GM12872 (cell line): Measurements from ENCODE around the gene MACF1.

Experiments
- TF ChIP-seq, protein P1 (sequence below): IDR thresholded peaks from 3 replicates; pipeline ENCODE4 v1.5.1; 2011; ENCODE audit warnings: low read depth, mild to moderate bottlenecking, low read length, moderate library complexity; ENCODE audit not compliant: insufficient read depth

Gene MACF1

DNA sequence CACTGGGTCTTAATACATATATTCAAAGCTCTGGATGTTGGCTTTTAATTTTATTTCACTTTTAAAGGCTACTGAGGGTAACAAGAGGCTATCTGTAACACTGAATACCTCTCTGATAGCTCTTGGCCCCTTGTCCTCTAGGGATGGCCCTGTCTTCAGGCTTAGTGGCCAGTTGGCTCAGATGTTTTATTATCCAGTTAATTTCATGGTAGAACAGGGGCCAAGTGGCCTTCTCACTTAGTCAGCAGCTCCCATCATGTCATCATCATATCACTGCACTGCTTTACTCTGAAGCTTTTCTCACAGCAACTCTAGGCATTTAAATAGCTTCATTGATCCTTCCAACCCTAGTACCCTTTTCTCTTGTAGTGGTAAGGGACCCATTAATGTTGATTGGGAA lies 40.2 kb upstream of the MACF1 start:
- TF ChIP-seq, protein P1, sequence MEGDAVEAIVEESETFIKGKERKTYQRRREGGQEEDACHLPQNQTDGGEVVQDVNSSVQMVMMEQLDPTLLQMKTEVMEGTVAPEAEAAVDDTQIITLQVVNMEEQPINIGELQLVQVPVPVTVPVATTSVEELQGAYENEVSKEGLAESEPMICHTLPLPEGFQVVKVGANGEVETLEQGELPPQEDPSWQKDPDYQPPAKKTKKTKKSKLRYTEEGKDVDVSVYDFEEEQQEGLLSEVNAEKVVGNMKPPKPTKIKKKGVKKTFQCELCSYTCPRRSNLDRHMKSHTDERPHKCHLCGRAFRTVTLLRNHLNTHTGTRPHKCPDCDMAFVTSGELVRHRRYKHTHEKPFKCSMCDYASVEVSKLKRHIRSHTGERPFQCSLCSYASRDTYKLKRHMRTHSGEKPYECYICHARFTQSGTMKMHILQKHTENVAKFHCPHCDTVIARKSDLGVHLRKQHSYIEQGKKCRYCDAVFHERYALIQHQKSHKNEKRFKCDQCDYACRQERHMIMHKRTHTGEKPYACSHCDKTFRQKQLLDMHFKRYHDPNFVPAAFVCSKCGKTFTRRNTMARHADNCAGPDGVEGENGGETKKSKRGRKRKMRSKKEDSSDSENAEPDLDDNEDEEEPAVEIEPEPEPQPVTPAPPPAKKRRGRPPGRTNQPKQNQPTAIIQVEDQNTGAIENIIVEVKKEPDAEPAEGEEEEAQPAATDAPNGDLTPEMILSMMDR, result no peak

DNA sequence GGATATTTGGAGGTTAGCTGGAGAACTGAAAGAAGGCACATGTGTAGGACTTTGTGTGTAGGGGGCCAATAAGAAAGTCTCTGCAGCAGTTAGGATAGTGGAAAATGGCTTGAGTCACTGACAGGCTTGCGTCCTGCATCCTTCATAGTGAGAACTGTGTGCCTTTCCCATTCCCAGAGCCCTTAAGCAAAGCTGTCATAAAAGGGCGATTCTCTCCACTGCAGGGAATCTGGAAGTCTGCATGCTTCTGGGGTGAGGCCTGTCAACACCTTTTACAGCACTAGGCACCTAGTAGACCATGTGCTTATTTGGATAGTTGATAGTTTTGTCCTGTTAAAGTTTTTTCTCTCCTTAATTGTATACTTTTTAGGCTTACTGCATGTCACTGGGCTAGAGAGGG lies 39.4 kb upstream of the MACF1 start:
- TF ChIP-seq, protein P1, result no peak

- TF ChIP-seq, protein P1, result no peak
Measured at GRCh38 chr1:39165488-39165887, 39.0 kb upstream of the MACF1 start.

GRCh38 chr1:39167632-39168209 lies 36.8 kb upstream of the MACF1 start:
- TF ChIP-seq, protein P1, result no peak

GRCh38 chr1:39168301-39169080 lies 36.0 kb upstream of the MACF1 start:
- TF ChIP-seq, protein P1, result no peak

GRCh38 chr1:39170731-39171667 lies 33.5 kb upstream of the MACF1 start:
- TF ChIP-seq, protein P1, result no peak
